Thyroid gland (tissue), 4 donors: Measurements from ENCODE around the gene ASCC1.
"Not testable (repeated sequence)": the region's sequence is repeated elsewhere in the genome, so short reads cannot be mapped to it uniquely, and the experiment has no call there.

Experiments
- CTCF ChIP-seq, 6 experiments: fragments of 200-600 bp in 3 of 6; fragments of 450-650 bp in 3 of 6; sonication (generic) in 3 of 6; IDR thresholded peaks; one replicate each; pipeline ENCODE4 v1.5.1; 2016 to 2019; ENCODE audit warnings: antibody characterized with exemption in 6 of 6, mild to moderate bottlenecking in 2 of 6, inconsistent platforms in 1 of 6, moderate library complexity in 1 of 6
- POLR2A ChIP-seq, 2 donors: fragments of 450-650 bp; IDR thresholded peaks; one replicate each; pipeline ENCODE4 v1.6.1; 2017; ENCODE audit warnings: antibody characterized with exemption in 2 of 2, mild to moderate bottlenecking in 2 of 2, moderate library complexity in 1 of 2

GRCh38 chr10:72211381-72211780 is 4.7 kb downstream of the ASCC1 start:
- not testable (repeated sequence) for TF ChIP-seq POLR2A, CTCF (IDR thresholded peaks at IDR 0.05)
